Pancreas (tissue), 10 donors: ENCODE measurements around the gene CNEP1R1. TPM values are rescaled to one million over a fixed set of nuclear protein-coding genes. Genes with fewer than 3 reads are reported as not detected.
"Not testable (repeated sequence)": the region's sequence is repeated elsewhere in the genome, so short reads cannot be mapped to it uniquely, and the experiment has no call there.

ENCODE experiments used
- ATAC-seq, 4 donors: fragments of 200-7000 bp; cut with Tn5 transposase; one replicate each; pipeline versions ENCODE4 v1.8.0 to v1.9.1; 2020; ENCODE audit warnings: mild to moderate bottlenecking in 4 of 4, moderate library complexity in 4 of 4
- DNase-seq, 6 donors: peaks; one replicate each; pipeline ENCODE4 v3.0.0-alpha.2; 2020
- FAIRE-seq: peaks from 2 replicates; lab custom pipeline; 2012; peaks lifted over from hg19 to GRCh38; lab: Jason Lieb, UNC
- H3K27ac ChIP-seq, 4 donors: fragments of 200-600 bp; sonication (generic); 1 replicate in 3 of 4; 2 replicates in 1 of 4; pipeline versions ENCODE4 v1.5.0 to v1.8.0; 2020
- H3K27me3 ChIP-seq, 4 donors: fragments of 200-600 bp; one replicate each; pipeline ENCODE4 v1.8.0; 2021
- H3K36me3 ChIP-seq, 3 donors: fragments of 200-600 bp; sonication (generic) in 1 of 3; one replicate each; pipeline versions ENCODE4 v1.5.0 to v1.8.0; 2020 to 2021
- H3K4me1 ChIP-seq, 3 donors: fragments of 200-600 bp; one replicate each; pipeline ENCODE4 v1.8.0; 2021
- H3K4me3 ChIP-seq, 4 donors: fragments of 200-600 bp; sonication (generic) in 2 of 4; one replicate each; pipeline versions ENCODE4 v1.5.0 to v1.8.0; 2020 to 2021
- H3K9me3 ChIP-seq, 4 donors: fragments of 200-600 bp; one replicate each; pipeline ENCODE4 v1.8.0; 2021
- WGBS, 2 donors: extraction: QIAGEN DNeasy Blood & Tissue Kit; methylation state at CpG; one replicate each; pipeline ENCODE4 v1.1.7; 2013; 5-methylcytosine and 5-hydroxymethylcytosine counted together
- intact Hi-C, 3 donors: fragments of 100-400 bp; cut with DNase I; formaldehyde crosslinking; loops; one replicate each; pipeline versions ENCODE4 v1.11.1 to v1.14.2; 2022
- polyA plus RNA-seq, 2 donors: library from polyadenylated mRNA; stranded (reverse); fragments of 200-250 nt; gene quantifications; one replicate each; pipeline ENCODE4 v1.2.3, GENCODE V29; 2013
- total RNA-seq, 6 donors: library from RNA; stranded (reverse); fragmentation: NEBNext Ultra II Directional in 4 of 6; extraction: Animal tissue kit (Norgen Biotek cat#: 25700) in 4 of 6; gene quantifications; one replicate each; pipeline versions ENCODE4 v1.2.1 to v1.2.4, GENCODE V29; 2021 to 2023
- TF ChIP-seq, protein P1 (sequence below), 4 donors: fragments of 200-600 bp; sonication (generic) in 3 of 4; IDR thresholded peaks; one replicate each; pipeline versions ENCODE4 v1.5.0 to v1.8.0; 2021; ENCODE audit warnings: antibody characterized with exemption in 4 of 4
- donor health status: healthy with polysubstance abuse.
- donor health status: DM: no; HTN: no; CAD: no; lungs with moderate emphysema.
- donor health status: DM: no; HTN: no; CAD: no.
- donor health status: control.
- donor health status: control.
- donor health status: Bipolar disorder and iron deficiency.
- donor health status: DM: yes; HTN: yes; CAD: no.
- donor health status: DM: no; HTN: no; CAD: no.
- donor health status: DM: no; HTN: no; CAD: no.
- donor health status: DM: yes; HTN: yes; CAD: no.

CNEP1R1 gene
- total and polyA plus RNA-seq, 8 donors = 3.9 to 10.2 (median 6.3) TPM

DNA sequence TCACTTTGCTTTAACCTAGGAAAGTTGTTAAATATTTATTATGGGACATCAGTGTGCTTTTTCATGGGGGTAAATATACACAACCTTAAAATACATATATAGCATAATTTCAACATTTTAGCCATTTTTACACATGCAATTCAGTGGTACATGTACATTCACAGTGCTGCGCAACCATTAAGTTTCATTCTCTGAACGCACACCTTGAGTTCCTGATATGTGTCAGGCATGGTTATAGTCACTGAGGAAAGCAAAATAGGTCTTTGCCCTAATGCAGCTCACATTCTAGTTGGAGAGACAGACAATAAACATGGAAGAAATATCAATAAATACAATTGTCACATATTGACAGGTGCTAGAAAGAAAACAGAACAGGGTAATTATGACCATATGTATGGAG, 12.8 kb upstream of the CNEP1R1 start:
- Histone ChIP-seq H3K9me3 (no peaks in the 10 kb centered on the region), H3K36me3 (no peaks in the 10 kb centered on the region), H3K4me3 (no peak overlapping the region), H3K4me1 (no peaks in the 10 kb centered on the region), H3K27me3 (no peaks in the 10 kb centered on the region), H3K27ac (no peak overlapping the region)
- intact Hi-C loops = no loop called here
- FAIRE-seq (no peak), ATAC-seq (no peak), DNase-seq (no peak)
- WGBS, 2 donors = 88 to 95% methylated on average over 2 of the region's 2 CpGs
- TF ChIP-seq, protein P1, sequence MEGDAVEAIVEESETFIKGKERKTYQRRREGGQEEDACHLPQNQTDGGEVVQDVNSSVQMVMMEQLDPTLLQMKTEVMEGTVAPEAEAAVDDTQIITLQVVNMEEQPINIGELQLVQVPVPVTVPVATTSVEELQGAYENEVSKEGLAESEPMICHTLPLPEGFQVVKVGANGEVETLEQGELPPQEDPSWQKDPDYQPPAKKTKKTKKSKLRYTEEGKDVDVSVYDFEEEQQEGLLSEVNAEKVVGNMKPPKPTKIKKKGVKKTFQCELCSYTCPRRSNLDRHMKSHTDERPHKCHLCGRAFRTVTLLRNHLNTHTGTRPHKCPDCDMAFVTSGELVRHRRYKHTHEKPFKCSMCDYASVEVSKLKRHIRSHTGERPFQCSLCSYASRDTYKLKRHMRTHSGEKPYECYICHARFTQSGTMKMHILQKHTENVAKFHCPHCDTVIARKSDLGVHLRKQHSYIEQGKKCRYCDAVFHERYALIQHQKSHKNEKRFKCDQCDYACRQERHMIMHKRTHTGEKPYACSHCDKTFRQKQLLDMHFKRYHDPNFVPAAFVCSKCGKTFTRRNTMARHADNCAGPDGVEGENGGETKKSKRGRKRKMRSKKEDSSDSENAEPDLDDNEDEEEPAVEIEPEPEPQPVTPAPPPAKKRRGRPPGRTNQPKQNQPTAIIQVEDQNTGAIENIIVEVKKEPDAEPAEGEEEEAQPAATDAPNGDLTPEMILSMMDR (IDR thresholded peaks at IDR 0.05) = no peak

DNA sequence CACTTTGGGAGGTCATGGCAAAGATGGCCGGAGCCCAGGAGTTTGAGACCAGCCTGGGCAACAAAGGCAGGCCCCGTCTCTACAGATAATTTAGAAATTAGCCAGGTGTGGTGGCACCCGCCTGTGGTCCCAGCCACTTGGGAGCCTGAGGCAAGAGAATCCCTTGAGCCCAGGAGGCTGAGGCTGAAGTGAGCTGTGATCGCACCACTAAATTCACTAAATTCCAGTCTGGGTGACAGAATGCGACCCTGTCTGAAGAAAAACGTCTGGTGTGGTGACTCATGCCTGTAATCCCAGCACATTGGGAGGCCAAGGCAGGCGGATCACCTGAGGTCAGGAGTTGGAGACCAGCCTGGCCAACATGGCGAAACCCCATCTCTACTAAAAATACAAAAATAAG, 10.8 kb upstream of the CNEP1R1 start:
- H3K36me3 ChIP-seq, DNase-seq, H3K27ac ChIP-seq, intact Hi-C loops, ATAC-seq, H3K9me3 ChIP-seq, H3K27me3 ChIP-seq, H3K4me3 ChIP-seq, H3K4me1 ChIP-seq, FAIRE-seq: not testable (repeated sequence)
- WGBS, 2 donors = 76 to 82% methylated on average over 8 of the region's 8 CpGs

DNA sequence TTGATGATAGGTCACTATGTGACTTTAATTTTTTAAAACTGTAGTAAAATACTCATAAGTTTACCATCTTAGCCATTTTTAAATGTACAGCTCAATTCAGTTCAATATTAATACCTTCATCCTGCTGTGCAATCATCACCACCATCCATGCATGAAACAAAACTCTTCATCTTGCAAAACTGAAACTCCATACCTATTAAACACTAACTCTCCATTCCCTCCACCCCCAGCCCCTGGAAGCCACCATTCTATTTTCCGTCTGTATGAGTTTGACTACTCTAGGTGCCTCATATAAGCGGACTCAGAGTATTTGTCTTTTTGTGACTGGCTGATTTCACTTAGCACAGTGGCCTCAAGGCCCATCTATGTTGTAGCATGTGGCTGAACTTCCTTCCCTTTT, 9.4 kb upstream of the CNEP1R1 start:
- intact Hi-C loops = no loop called here
- H3K36me3 ChIP-seq = no peaks in the 10 kb centered on the region
- no peaks in the 10 kb centered on the region for H3K9me3 ChIP-seq
- WGBS, 2 donors = 80 to 83% methylated on average over 2 of the region's 2 CpGs
- H3K27ac ChIP-seq = no peak overlapping the region
- no peaks in the 10 kb centered on the region for H3K27me3 ChIP-seq
- H3K4me1 ChIP-seq = no peaks in the 10 kb centered on the region
- no peak overlapping the region for H3K4me3 ChIP-seq
- TF ChIP-seq, protein P1 (IDR thresholded peaks at IDR 0.05) = no peak
- FAIRE-seq = no peak
- no peak for ATAC-seq
- DNase-seq = no peak

DNA sequence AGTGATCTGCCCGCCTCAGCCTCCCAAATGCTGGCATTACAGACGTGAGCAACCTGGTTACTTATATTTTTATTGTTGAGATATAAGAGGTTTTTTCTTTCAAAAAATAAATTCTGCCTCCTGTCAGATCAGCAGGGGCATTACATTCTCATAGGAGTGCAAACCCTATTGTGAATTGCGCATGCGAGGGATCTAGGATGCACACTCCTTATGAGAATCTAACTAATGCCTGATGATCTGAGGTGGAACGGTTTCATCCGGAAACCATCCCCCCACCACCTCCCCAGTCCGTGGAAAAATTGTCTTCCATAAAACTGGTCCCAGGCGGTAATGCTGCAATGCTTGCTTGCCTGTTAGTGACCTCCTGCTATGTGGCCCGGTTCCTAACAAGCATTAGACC, 7.5 kb upstream of the CNEP1R1 start:
- Histone ChIP-seq H3K4me1 (no peaks in the 10 kb centered on the region), H3K9me3 (no peaks in the 10 kb centered on the region), H3K36me3 (no peaks in the 10 kb centered on the region), H3K4me3 (no peak overlapping the region), H3K27me3 (no peaks in the 10 kb centered on the region), H3K27ac (no peak overlapping the region)
- ATAC-seq (no peak), DNase-seq (no peak), FAIRE-seq (no peak)
- whole genome bisulfite sequencing, 2 donors = 70 to 80% methylated on average over 9 of the region's 9 CpGs
- TF ChIP-seq, protein P1 (IDR thresholded peaks at IDR 0.05) = no peak
- intact Hi-C loops = no loop called here

DNA sequence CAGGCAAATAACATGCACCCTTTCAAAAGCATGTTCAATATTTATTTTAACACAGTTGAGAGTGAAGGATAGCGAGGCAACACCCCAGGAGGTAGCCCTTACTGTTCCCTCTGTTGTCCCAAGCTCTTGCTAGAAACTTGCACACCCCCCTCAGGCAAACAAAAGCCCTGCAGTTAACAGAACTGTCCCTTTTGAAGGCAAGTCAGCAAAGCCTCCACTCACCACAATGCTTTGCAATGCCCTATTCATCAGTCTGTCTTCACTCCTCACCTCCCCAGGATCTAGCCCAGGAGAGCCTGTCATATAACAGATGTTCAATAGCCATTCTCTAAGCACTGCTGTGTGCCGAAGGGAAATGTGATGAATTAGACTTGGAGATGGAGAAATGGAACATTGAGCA, 3.5 kb upstream of the CNEP1R1 start:
- Histone ChIP-seq H3K27ac (no peak overlapping the region), H3K9me3 (no peaks in the 10 kb centered on the region), H3K36me3 (no peaks in the 10 kb centered on the region), H3K4me3 (no peak overlapping the region), H3K4me1 (peaks cover 4 to 6% (median 6%) of the 10 kb centered on the region in 3 donors), H3K27me3 (no peaks in the 10 kb centered on the region)
- intact Hi-C loops = no loop called here
- FAIRE-seq = no peak
- no peak for ATAC-seq
- no peak for DNase-seq
- TF ChIP-seq, protein P1 (IDR thresholded peaks at IDR 0.05) = no peak
- 26% methylated on average over 2 of the region's 2 CpGs for WGBS, 2 donors
